DND-41 (cell line): Measurements from ENCODE around the gene CD8B.

Source experiments
- CTCF ChIP-seq: IDR thresholded peaks from 2 replicates; pipeline ENCODE4 v1.5.1; 2012; ENCODE audit warnings: borderline replicate concordance, low read length, moderate library complexity, mild to moderate bottlenecking; ENCODE audit not compliant: poor library complexity, severe bottlenecking; ENCODE audit errors: extremely low read depth
- EZH2 ChIP-seq: IDR thresholded peaks from 3 replicates; pipeline ENCODE4 v1.6.1; 2012; ENCODE audit warnings: borderline replicate concordance, low read depth, mild to moderate bottlenecking, moderate library complexity, low read length, inconsistent platforms; ENCODE audit not compliant: severe bottlenecking

- TF ChIP-seq CTCF (no peak), EZH2 (no peak)
These were observed 73.5 kb downstream of the CD8B start for GRCh38 chr2:86788165-86788564.
